Suppressor macrophage treated with lipopolysaccharide for 4 hours (primary cell): ENCODE measurements around the gene NDUFB6.

Experiments used
- DNase-seq: peaks from one replicate; pipeline ENCODE4 v3.0.0-alpha.2; 2020

NDUFB6 gene

GRCh38 chr9:32516241-32516640, 56.7 kb downstream of the NDUFB6 start:
- no peak for DNase-seq

- no peak for DNase-seq
Observed at GRCh38 chr9:32508728-32509127, 64.2 kb downstream of the NDUFB6 start.

- no peak for DNase-seq
Observed at GRCh38 chr9:32503008-32503407, 70.0 kb downstream of the NDUFB6 start.
